Stimulated activated CD8-positive, alpha-beta memory T cell treated with anti-CD3 and anti-CD28 coated beads, Interleukin-4, amount 100 ng/mL, for 1 hour (primary cell): ENCODE measurements around the gene DNAAF3.
"Not testable (repeated sequence)": the region's sequence is repeated elsewhere in the genome, so short reads cannot be mapped to it uniquely, and the experiment has no call there.

Experiments used
- DNase-seq, 2 donors: peaks; one replicate each; pipeline ENCODE4 v3.0.0-alpha.2; 2020; ENCODE audit warnings: low read depth in 2 of 2, low spot score in 1 of 2

Gene DNAAF3

DNA sequence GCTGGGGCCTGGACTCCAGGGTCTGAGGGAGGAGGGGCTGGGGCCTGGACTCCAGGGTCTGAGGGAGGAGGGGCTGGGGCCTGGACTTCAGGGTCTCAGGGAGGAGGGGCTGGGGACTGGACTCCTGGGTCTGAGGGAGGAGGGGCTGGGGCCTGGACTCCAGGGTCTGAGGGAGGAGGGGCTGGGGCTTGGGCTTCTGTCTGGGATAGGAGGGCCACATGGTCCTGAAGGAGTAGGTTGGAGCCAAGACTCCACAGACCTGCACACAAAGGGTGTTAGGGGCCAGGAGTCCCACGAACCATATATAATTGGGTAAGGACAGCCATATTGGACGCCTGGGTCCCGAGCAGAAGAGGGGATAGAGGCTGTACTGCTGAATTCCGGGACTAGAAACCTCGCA lies 10.6 kb downstream of the DNAAF3 start:
- DNase-seq, result not testable (repeated sequence)

DNA sequence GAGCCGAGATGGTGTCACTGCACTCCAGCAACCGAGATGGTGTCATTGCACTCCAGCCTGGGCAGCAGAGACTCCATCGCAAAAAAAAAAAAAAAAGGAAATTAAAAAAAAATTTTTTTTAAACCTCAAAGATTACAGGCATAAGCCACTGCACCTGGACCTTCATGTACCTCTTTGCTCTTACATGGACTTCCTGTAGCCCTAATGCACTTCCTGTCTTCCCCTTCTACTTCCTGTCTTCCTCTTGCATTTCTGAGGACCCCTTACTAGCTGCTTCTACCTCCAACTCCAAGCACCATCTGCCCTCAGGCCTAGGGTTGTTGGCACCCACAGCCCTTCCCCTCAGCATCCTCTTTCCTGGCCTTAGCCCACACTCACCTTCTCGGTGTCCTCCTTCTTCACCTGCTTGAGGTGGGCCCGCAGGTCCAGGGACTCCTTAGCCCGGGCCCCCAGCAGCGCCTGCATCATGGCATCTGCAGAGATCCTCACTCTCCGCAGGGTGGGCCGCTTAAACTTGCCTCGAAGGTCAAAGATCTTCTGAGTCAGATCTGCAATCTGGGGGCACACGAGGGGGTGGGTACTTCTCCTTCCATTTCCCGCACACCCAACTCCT lies 12.7 kb downstream of the DNAAF3 start:
- no peak for DNase-seq

DNA sequence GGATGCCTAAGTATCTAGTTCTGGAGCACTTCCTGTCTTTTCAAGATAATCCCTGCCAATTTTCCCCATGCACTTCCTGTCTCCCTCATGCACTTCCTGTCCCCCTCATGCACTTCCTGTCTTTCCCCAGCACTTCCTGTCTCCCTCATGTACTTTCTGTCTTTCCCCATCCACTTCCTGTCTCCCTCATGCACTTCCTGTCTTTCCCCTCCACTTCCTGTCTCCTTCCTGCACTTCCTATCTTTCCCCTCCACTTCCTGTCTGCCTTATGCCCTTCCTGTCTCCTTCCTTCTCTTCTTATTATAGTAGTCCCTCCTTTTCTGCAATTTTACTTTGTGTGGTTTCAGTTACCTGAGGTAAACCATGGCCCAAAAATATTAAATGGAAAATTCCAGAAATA lies 14.4 kb downstream of the DNAAF3 start:
- DNase-seq, result no peak

DNA sequence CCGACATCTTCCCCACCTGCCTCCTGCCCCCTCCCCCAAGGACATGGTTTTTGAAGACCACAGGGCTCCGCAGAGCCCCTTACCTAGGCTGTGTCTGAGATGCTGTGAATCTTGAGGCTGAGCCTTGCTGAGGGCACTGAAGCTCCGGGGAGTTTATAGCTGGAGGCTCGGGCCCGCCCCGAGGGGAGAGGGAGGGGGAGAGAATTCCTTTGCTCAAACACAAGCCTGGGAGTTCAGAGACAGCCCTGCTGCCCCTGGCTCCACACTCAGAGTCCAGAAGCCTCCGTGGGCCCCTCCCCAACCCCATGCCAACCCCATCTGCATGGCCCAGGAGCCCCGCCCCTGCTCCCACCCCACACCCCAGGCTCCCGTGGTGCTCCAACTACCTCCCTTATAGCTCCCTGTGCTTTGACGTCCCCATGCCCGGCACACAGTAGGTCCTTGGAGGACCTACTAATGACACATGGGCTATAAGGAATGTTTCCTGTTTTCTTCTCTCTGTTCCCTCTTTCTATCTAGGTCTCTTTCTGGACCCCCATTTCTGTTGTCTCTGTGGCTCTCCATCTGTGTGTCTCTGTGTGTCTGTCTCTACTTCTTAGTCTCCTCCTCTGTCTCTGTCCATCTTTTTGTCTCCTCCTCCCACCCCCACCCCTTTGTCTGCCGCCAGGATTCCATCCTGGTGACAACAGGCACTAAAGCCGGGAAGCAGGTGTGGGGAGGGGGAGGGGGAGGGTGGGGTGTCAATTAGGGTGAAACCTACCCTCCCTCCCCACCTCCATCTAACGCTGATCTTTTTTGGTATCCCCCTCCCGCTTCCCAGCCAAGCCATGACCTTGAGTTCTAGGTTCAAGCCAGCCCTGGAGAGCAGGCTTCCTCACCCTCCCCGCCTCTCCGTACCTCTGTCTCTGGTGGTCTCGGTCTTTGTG lies 17.1 kb downstream of the DNAAF3 start, which contains the start of gene TNNT1:
Gene TNNT1, minus strand, starts transcription at position 129 of the 926 bp plus-strand sequence. CDS start 2,049 bp downstream, outside the sequence.
- no peak for DNase-seq

DNA sequence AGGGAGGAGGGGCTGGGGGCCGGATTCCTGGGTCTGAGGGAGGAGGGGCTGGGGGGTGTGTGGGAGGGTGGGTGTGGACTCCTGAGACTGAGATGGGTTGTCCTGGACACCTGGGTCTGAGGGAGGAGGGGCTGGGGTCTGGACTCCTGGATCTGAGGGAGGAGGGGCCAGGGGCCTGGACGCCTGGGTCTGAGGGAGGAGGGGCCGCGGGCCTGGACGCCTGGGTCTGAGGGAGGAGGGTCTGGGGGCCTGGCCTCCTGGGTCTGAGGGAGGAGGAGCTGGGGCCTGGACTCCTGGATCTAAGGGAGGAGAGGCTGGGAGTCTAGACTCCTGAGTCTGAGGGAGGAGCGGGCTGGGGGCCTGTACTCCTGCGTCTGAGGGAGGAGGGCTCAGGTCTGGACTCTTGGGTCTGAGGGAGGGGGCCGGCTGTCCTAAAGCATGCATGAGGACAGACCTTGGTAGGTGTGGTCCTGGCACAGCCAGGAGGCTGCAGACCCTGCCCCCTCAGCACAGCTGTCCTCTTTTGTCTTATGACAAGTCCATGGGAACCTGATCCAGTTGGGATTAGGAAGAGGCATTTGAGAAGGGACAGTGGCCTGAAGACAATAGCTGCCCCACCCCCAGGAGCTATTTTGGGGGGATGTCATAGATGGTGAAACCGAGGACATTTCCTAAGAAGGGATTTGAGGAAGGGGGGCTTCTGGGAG lies 18.7 kb downstream of the DNAAF3 start:
- no peak for DNase-seq

DNA sequence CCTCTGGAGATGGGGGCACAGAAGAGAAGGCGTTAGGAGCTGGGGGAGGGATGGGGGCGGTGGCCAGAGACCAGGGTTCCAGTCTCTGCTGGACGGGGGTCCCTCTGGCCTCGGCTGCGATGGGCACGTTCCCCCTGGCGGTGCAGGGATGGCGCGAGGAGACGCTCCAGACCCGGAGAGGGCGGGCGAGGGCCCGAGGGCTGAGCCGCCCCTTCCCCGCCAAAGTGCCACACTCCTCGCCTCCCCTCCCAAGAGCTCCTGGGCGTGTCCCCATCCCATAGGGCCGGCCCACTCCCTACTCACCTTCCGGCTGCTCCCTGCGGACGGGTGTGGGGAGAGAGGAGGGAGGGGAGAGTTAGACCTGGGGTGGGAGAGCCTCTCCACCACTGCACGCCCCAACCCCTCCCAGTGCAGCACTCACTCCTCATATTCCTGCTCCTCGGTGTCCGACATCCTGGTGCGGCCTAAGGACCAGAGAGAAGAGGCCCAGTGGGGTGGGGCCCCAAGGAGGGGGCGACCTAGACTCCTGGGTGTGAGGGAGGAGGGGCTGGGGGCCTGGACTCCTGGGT lies 19.6 kb downstream of the DNAAF3 start:
- DNase-seq, result no peak

DNA sequence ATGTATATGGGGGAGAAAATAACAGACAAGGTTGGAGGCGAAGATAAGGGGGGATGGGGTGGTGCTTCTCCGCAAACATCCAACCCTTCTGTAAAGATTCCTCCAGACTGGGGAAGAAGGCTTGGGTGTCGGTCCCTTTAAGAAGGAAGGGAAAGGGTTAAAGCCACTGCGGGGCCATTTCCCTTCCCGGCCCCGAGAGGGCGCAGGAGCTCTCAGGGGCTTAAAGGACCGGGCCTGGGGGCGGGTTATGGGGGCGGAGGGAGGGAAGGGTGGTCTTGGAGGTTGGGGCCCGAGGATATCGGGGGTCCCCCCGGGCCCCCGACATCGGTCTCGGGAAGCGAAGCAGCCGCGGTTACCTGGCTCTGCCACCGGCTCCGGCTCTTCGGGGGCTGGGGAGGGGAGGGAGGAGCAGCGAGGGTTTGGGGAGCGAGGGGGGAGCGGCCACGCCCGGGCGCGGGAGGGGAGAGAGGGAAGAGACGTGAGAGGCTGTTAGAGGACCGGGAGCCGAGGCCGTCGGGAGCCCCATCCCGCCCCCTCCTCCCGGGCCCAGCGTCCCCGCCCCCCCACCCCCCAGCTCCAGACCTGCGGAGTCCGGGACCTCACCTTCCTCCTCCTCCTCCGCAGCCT lies 20.2 kb downstream of the DNAAF3 start:
- no peak for DNase-seq

DNA sequence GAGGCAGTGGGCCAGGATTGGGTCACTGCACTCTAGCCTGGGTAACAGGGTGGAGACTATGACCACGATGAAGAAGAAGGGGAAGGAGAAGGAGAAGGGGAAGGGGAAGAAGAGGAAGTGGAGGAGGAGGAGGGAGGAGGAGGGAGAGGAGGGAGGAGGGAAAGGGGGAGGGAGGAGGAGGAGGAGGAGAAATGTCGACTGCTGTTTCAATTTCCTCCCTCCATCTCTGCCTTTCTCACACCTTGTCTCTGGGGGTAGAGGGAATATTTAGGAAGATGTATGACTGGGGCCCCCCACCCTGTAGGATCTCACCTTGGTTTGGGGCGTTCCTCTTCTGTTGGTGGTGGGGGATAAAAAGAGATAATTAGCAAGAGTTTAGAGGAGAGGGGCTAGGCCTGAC lies 21.2 kb downstream of the DNAAF3 start:
- no peak for DNase-seq

DNA sequence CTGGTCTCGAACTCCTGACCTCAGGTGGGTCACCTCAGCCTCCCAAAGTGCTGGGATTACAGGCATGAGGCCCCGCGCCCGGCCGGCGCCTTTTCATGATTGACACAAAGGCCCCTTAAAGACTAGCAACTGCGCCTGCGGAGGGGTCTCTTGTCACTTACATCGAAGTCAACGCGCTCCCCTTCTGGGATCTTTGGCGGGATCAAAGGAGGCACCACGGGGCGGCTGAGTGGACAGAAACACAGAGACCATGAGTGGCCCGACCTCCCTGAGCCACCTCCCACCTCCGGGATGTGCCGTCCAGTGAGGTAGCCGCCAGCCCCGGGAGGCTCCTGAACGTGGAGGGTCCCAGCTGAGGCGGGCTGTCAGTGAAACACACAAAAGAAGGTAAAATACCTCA lies 24.7 kb downstream of the DNAAF3 start:
- no peak for DNase-seq

DNA sequence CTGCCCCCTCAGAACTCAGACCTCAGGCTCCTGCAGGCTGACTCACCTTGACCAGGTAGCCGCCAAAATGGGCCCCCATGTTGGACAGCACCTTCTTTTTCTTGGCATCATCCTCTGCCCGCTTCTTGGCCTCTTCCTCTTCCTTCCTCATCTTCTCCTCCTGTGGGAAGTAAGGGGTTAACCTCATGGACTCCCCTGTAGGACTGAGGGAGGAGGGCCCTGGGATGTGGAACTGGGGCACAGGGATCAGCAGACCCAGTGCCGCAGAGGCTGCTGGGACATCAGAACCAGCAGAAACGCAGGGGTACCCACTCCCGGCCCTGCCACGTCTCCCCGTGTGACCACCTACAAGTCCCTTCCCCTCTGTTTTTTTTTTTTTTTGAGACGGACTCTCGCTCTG lies 28.5 kb downstream of the DNAAF3 start:
- DNase-seq, result no peak

DNA sequence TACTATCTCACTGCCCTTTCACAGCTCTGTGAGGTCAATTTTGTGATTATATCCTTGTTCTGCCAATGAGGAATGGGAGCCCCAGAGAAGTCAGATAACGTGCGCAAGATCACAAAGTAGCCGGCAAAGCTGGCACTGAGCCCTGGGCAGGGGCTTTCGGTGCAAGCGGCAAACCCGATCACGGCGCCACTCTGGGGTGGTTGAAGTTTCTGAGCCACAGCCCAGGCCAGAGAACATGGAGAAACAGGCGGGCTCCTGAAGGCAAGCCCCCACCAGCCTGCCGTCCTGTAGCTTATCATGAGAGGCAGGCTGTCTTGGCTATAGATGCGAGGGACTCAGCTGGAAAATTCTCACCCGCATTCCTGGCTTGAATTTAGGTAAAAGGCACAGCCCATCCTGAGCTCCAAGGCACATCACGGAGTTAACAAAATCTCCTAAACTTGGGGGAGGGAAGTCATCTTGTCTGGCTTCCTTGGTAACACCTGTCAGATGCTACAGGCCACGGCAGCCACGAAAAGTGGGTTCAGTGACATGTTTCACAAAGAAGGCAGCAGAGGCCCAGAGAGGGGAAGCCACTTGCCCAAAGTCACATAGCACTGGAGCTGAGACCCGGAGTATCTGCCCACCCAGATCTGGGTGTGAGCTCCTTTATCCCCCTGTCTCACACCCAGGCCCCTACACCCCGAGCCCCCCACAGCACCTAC lies 29.9 kb downstream of the DNAAF3 start:
- no peak for DNase-seq

DNA sequence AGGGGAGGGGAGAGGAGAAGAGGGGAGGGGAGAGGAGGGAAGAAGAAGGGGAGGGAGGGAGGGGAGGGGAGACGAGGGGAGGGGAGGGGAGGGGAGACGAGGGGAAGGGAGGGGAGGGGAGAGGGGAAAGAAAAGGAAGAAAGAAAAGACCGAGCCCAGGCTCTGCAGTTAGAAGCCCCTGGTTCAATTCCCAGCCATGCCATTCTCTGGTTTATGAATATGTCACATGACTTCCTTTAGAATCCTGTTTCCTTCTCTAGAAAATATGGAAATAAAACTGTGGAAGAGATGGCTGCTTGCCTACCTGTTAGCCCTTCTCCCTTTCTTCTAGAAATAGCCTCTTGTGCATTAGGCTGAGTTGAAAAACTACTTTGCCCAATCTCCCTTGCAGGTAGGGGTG lies 31.7 kb downstream of the DNAAF3 start:
- no peak for DNase-seq

DNA sequence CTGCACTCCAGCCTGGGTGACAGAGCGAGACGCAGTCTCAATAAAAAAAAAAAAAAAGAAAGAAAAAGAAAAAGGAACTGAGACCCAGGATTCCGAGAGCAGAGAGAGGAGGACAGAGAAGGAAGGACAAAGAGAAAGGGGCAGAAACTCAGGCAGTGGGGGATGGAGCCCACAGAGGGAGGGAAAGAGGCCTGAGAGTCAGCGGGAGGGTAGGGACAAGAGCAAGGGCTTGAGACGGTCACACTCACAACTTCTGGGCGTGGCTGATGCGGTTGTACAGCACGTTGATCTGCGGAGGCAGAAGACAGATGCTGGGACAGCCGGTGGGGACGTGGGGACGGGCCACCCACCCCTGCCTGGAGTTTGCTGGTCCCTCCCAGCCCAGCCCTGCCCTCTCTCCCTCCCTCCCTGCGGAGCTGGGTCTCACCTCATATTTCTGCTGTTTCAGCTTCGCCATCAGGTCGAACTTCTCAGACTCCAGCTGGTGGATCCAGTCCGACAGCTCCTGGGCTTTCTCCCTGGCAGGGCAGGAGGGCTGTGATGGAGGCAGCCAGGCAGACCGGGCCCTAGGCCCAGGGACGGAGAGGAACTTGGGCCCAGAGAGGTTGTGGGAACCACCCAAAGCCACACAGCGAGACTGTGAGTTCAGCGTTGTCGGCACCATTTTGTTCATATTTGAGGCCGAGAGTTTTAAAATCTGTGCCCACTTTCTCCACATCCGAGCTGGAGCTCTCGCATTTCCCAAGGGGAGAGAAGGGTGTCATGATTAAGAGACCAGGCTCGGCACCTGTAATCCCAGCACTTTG lies 32.6 kb downstream of the DNAAF3 start:
- no peak for DNase-seq

DNA sequence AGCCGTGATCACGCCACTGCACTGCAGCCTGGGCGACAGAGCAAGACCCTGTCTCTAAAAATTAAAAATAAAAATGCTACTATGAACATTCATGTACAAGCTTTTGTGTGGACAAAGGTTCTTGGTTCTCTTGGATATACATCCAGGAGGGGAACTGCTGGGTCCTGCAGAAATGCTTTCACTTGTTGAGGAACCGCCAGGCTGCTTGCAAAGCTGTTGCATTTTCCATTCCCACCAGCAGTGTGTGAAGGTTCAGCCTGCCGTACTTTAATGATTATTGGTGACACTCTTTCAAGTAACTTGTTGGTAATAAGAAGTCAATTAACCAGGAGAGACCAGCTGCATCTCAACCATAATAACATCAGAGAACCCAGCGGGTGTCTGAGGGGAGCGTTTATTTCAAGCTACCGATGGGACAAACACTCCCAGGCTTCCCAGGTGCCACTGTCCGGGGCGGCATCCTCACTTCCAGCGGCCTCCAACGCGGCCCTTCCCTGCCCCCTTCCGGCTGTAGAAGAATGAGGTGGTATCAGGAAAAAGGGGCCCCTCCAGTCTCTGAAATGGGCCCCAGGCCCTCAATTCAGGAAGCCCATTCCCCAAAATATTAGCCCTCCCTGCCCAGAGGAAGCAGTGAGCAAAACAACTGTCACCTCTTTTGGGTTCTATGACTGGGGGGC lies 33.8 kb downstream of the DNAAF3 start:
- no peak for DNase-seq

DNA sequence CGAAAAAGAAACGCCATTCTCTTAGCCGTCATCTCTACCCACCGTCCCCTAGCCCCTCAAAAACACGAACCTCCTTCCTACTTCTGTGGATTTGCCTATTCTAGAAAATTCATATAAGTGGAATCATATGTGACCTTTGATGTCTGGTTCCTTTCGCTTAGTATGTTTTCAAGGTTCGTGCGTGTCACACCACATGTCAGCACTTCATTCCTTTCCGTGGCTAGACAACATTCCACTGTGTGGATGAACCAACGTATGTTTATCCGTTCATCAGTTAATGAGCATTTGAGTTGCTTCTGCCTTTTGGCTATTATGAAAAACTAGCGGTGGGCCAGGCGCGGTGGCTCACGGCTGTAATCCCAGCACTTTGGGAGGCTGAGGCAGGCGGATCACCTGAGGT lies 35.0 kb downstream of the DNAAF3 start:
- no peak for DNase-seq

DNA sequence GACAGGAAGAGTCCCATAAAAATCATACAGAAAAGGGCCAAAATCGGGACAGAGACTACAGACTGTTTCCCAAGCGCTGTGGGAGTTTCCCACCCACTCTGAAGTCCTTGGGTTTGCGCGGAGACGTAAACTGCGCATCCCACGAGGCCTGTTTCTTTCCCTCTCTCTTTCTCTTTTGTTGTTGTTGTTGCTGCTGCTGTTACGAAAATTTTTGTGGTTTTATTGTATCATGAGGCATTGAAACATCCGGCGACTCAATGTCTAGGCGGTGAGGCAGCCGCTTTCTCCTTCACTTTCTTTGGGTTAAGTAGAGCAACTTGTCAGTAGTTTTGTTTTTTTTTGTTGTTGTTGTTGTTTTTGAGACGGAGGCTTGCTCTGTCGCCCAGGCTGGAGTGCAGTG lies 47.4 kb downstream of the DNAAF3 start:
- DNase-seq, result no peak

DNA sequence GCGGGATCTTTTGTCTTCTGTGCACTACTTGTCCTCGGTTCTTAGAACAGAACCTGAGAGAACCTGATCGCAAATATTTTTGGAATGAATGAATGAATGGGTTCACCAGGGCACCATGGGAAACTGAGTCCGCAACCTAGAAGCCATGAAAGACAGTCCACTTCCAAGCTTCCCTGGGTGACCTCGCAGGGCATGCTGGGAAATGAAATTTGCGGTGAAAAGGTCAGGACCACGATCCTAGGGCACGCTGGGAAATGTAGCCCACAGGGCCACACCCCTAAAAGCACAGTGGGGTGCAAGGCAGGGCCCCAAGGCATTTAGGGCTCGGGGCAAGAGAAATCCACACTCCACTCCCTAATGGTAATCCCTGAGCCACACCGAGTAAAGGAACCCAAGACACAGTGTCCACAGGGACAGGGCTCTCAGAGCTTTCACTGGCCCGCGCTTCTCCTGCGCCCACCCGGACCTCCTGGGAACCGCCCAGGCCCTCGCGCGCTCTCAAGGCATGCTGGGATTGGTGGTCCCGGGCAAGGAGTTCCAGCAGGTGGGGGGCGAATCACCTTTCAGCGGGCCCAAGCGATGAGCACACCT lies 47.9 kb downstream of the DNAAF3 start:
- no peak for DNase-seq

DNA sequence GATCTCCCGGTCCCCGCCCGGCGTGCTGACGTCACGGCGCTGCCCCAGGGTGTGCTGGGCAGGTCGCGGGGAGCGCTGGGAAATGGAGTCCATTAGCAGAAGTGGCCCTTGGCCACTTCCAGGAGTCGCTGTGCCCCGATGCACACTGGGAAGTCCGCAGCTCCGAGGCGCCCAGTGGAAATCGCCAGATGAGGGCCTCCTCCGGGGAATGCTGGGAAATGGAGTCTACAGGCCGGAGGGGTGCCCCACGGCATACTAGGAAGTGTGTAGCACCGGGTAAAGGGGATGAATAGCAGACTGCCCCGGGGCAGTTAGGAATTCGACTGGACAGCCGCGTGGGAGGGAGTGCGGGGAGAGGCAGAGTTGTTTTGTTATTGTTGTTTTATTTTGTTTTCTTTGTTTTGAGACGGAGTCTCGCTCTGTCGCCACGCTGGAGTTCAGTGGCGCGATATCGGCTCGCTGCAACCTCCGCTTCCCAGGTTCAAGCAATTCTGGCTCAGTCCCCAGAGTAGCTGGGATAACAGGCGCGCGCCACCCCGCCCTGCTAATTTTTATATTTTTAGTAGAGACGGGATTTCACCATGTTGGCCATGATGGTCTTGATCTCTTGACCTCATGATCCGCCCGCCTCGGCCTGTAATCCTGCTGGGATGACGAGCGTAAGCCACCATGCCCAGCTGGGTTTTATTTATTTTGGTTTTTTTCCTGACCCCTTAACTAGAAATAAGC lies 48.6 kb downstream of the DNAAF3 start:
- DNase-seq, result peak; percentile 93
